K562 (cell line): ENCODE data around the gene RUNX1. TPM values are rescaled to one million over a fixed set of nuclear protein-coding genes. Genes with fewer than 3 reads are reported as not detected.
A peak's percentile ranks its signal among the peaks of the same experiment; 100 is the strongest.

ENCODE experiments used
- ATAC-seq: fragments of 200-7000 bp; cut with Tn5 transposase; 3 replicates; pipeline ENCODE4 v1.9.1; 2020; ENCODE audit warnings: moderate library complexity
- BruUV-seq: library from RNA; stranded (reverse); fragments of 400-500 nt; replicated peaks from 2 replicates; lab custom pipeline; 2021; lab: Mats Ljungman, UMichigan
- CTCF ChIA-PET: fragments of 300-600 bp; formaldehyde crosslinking; extraction: SDS; loops from one replicate; lab custom pipeline; 2021; ENCODE audit warnings: low intra/inter-chr PET ratio; lab: Yijun Ruan, JAX
- POLR2A ChIA-PET: fragments of 300-600, 350-650 bp; sonication (Branson Sonifier 250); formaldehyde crosslinking; extraction: SDS; loops from one replicate; lab custom pipeline; 2021; ENCODE audit warnings: antibody characterized with exemption, inconsistent platforms; lab: Yijun Ruan, JAX
- DNase-seq, 4 experiments: peaks; one replicate each; pipeline versions ENCODE4 v3.0.0 to v3.0.0-alpha.2; 2011 to 2018; ENCODE audit warnings: low spot score in 3 of 4, mixed read lengths in 3 of 4; ENCODE audit errors: extremely low read depth in 1 of 4
- FAIRE-seq: peaks from 2 replicates; lab custom pipeline; 2011; peaks lifted over from hg19 to GRCh38; lab: Jason Lieb, UNC
- H2AFZ ChIP-seq: 2 replicates; pipeline ENCODE4 v1.6.0; 2011; ENCODE audit warnings: low read depth, low read length, control low read depth, inconsistent platforms
- H3K27ac ChIP-seq: fragments of 200-600 bp; 3 replicates; pipeline ENCODE4 v1.8.0; 2011; ENCODE audit warnings: low read depth, mild to moderate bottlenecking, control low read depth, inconsistent platforms, low read length, moderate library complexity, mixed read lengths; ENCODE audit errors: extremely low read depth
- H3K27me3 ChIP-seq, 2 experiments: fragments of 300-600 bp in 1 of 2; 2 replicates in 1 of 2; 3 replicates in 1 of 2; pipeline versions ENCODE4 v1.6.0 to v1.8.0; 2011; ENCODE audit warnings: inconsistent platforms in 2 of 2, low read length in 2 of 2, mild to moderate bottlenecking in 1 of 2, mixed read lengths in 1 of 2, moderate library complexity in 1 of 2; ENCODE audit not compliant: control insufficient read depth in 2 of 2, insufficient read depth in 2 of 2
- H3K36me3 ChIP-seq: fragments of 300-600 bp; 3 replicates; pipeline ENCODE4 v1.8.0; 2011; ENCODE audit warnings: mild to moderate bottlenecking, low read length, inconsistent platforms; ENCODE audit not compliant: control insufficient read depth, insufficient read depth
- H3K4me1 ChIP-seq, 2 experiments: fragments of 200-600 bp in 1 of 2; replicated peaks in 1 of 2; 2 replicates in 1 of 2; 3 replicates in 1 of 2; pipeline versions ENCODE4 v1.5.1 to v1.8.0; 2011; ENCODE audit warnings: inconsistent platforms in 2 of 2, low read length in 2 of 2, mild to moderate bottlenecking in 1 of 2, mixed read lengths in 1 of 2, moderate library complexity in 1 of 2; ENCODE audit not compliant: control insufficient read depth in 2 of 2, insufficient read depth in 2 of 2
- H3K4me2 ChIP-seq: 2 replicates; pipeline ENCODE4 v1.6.1; 2011; ENCODE audit warnings: low read length, control low read depth, inconsistent platforms, mixed read lengths; ENCODE audit not compliant: insufficient read depth
- H3K4me3 ChIP-seq: fragments of 200-600 bp; sonication (generic), shearing (Covaris generic); 2 replicates; pipeline ENCODE4 v1.5.1; 2016; ENCODE audit warnings: control low read depth, inconsistent platforms
- H3K79me2 ChIP-seq: fragments of 200-600 bp; 3 replicates; pipeline ENCODE4 v1.8.0; 2011; ENCODE audit warnings: low read length, inconsistent platforms; ENCODE audit not compliant: control insufficient read depth, insufficient read depth
- H3K9ac ChIP-seq, 2 experiments: 2 replicates each; pipeline versions ENCODE4 v1.6.0 to v1.6.1; 2011; ENCODE audit warnings: low read depth in 2 of 2, low read length in 2 of 2, control low read depth in 1 of 2, inconsistent platforms in 1 of 2, mild to moderate bottlenecking in 1 of 2, mixed read lengths in 1 of 2; ENCODE audit not compliant: insufficient read depth in 1 of 2
- H3K9me1 ChIP-seq: one replicate; pipeline ENCODE4 v1.6.0; 2011; ENCODE audit warnings: inconsistent platforms, mild to moderate bottlenecking, low read length, moderate library complexity; ENCODE audit not compliant: control insufficient read depth, insufficient read depth
- H3K9me3 ChIP-seq: replicated peaks from 2 replicates; pipeline ENCODE4 v1.5.1; 2011; ENCODE audit warnings: low read depth, low read length, inconsistent platforms; ENCODE audit not compliant: control insufficient read depth, insufficient read depth
- H4K20me1 ChIP-seq: replicated peaks from 2 replicates; pipeline ENCODE4 v1.6.1; 2011; ENCODE audit warnings: low read length, inconsistent platforms, mixed read lengths; ENCODE audit not compliant: control insufficient read depth, insufficient read depth
- AFF1 ChIP-seq, 2 experiments: fragments of 450-650 bp; IDR thresholded peaks; 2 replicates each; pipeline ENCODE4 v1.6.1; 2018; ENCODE audit warnings: mild to moderate bottlenecking in 2 of 2, low read depth in 1 of 2; ENCODE audit not compliant: partially characterized antibody in 2 of 2
- BDP1 ChIP-seq: IDR thresholded peaks from 3 replicates; pipeline ENCODE4 v1.6.1; 2011; ENCODE audit not compliant: insufficient read length, insufficient read depth
- EHMT2 ChIP-seq: fragments of 450-650 bp; IDR thresholded peaks from 2 replicates; pipeline ENCODE4 v1.6.1; 2018; ENCODE audit warnings: antibody characterized with exemption
- PCBP1 ChIP-seq: fragments of 200-400 bp; formaldehyde crosslinking; IDR thresholded peaks from 2 replicates; pipeline ENCODE4 v1.6.1; 2018; ENCODE audit warnings: mild to moderate bottlenecking, low read depth, low read length; ENCODE audit not compliant: poor library complexity, severe bottlenecking
- SMARCA5 ChIP-seq: fragments of 450-650 bp; IDR thresholded peaks from 2 replicates; pipeline ENCODE4 v1.6.1; 2016
- WGBS: fragments of 100-300 bp; shearing (Covaris generic); methylation state at CpG from one replicate; pipeline ENCODE4 v1.1.6; 2016; ENCODE audit warnings: low coverage, mixed read lengths; ENCODE audit not compliant: insufficient coverage; ENCODE audit errors: missing lambda C conversion rate; 5-methylcytosine and 5-hydroxymethylcytosine counted together
- in situ Hi-C: fragments of 300-500 bp; cut with MboI; formaldehyde crosslinking; loops from 4 replicates; pipeline ENCODE4 v1.15.0; 2018; ENCODE audit warnings: inconsistent platforms, mixed read lengths
- intact Hi-C: fragments of 100-400 bp; cut with micrococcal nuclease; formaldehyde crosslinking; loops from 2 replicates; pipeline ENCODE4 v1.14.2; 2022
- polyA plus RNA-seq, 8 experiments: library from polyadenylated mRNA; depleted of rRNA in 4 of 8; stranded (reverse) in 5 of 8; unstranded in 3 of 8; fragments of >200 nt; fragmentation: Nextera tagmentation in 2 of 8; fragmentation: Illumina TruSeq in 1 of 8; extraction: Ambion mirVana in 2 of 8; extraction: Trizol in 1 of 8; gene quantifications; 2 replicates each; pipeline versions ENCODE4 v1.2.1 to v1.2.3, GENCODE V29; 2011 to 2014; ENCODE audit warnings: inconsistent platforms in 1 of 8, missing spikeins in 1 of 8
- total RNA-seq, 7 experiments: library from RNA; depleted of rRNA in 6 of 7; stranded (reverse); fragments of >200 nt in 6 of 7; fragmentation: Illumina TruSeq in 2 of 7; extraction: Trizol in 2 of 7; gene quantifications; 2 replicates each; pipeline versions ENCODE4 v1.2.1 to v1.2.3, GENCODE V29; 2011 to 2021; ENCODE audit warnings: low replicate concordance in 1 of 7

Gene RUNX1
- total and polyA plus RNA-seq, 9 of the 15 experiments (the other 6 are each of a cell fraction or from before 2014, with no cell fraction given) = 2.2 to 68.6 (median 17.8) TPM

GRCh38 chr21:34958040-34958439 lies 91.1 kb downstream of the RUNX1 start:
- in situ Hi-C loops = no loop called here
- Histone ChIP-seq H3K9me1 (no peaks in the 10 kb centered on the region), H3K4me1 (peaks cover 6 to 22% of the 10 kb centered on the region in 2 experiments; a peak in 4 of 5 replicates), H3K9me3 (no peaks in the 10 kb centered on the region), H2AFZ (no peak overlapping the region), H4K20me1 (no peaks in the 10 kb centered on the region), H3K9ac (no peak overlapping the region), H3K79me2 (no peaks in the 10 kb centered on the region), H3K27ac (no peak overlapping the region)
- FAIRE-seq (no peak), ATAC-seq (no peak)
- 69% methylated on average over 4 of the region's 4 CpGs for WGBS
- CTCF ChIA-PET = no interaction called here
- intact Hi-C loops = no loop called here
- TF ChIP-seq EHMT2 (no peak), PCBP1 (no peak), BDP1 (no peak), AFF1 (IDR thresholded peaks at IDR 0.05; ENCODE audit: low read depth in 1 of 2, partially characterized antibody in 2 of 2) (peak in 1 of 2 experiments; percentile 62), SMARCA5 (no peak)
- TF ChIP-seq, all 486 proteins: peak for 1
- POLR2A ChIA-PET = interaction anchor here (1.2 kb wide), 1 partner anchor 24 kb away, joined by 3 read pairs; no protein-coding TSS in a partner anchor
- Histone ChIP-seq H3K4me2 (no peak overlapping the region), H3K36me3 (no peaks in the 10 kb centered on the region), H3K27me3 (no peaks in the 10 kb centered on the region), H3K4me3 (no peak overlapping the region)
- DNase-seq = no peak
- no TSS peak for BruUV-seq
